Omental fat pad (tissue), 4 donors: ENCODE results near the gene FOXL2NB. TPM values are rescaled to one million over a fixed set of nuclear protein-coding genes. Genes with fewer than 3 reads are reported as not detected.
"Not testable (repeated sequence)": the region's sequence is repeated elsewhere in the genome, so short reads cannot be mapped to it uniquely, and the experiment has no call there.

Experiments used
- ATAC-seq: fragments of 150-250 bp; one replicate; pipeline ENCODE4 v1.9.1; 2016; ENCODE audit warnings: mild to moderate bottlenecking, moderate library complexity; ENCODE audit not compliant: low FRiP score
- DNase-seq: peaks from one replicate; pipeline ENCODE4 v3.0.0-alpha.2; 2019; ENCODE audit warnings: low spot score
- CTCF ChIP-seq, 3 donors: fragments of 450-650 bp; IDR thresholded peaks; one replicate each; pipeline ENCODE4 v1.5.1; 2016 to 2017; ENCODE audit warnings: antibody characterized with exemption in 3 of 3, mild to moderate bottlenecking in 3 of 3, moderate library complexity in 2 of 3
- total RNA-seq, 4 donors: library from RNA; depleted of rRNA; stranded (reverse); fragments of >200 nt; gene quantifications; one replicate each; pipeline ENCODE4 v1.1.0, GENCODE V29; 2016

Gene FOXL2NB
- total RNA-seq, 4 donors from 2014 or later = not detected

GRCh38 chr3:138915503-138916498 lies 31.2 kb upstream of the FOXL2NB start:
- peak in 2 of 3 donors; percentile 92 for TF ChIP-seq CTCF (IDR thresholded peaks at IDR 0.05)
- DNase-seq (peak; percentile 86), ATAC-seq (peak; percentile 98)

- ATAC-seq (no peak), DNase-seq (no peak)
- TF ChIP-seq CTCF (IDR thresholded peaks at IDR 0.05) = no peak
These were observed 30.2 kb upstream of the FOXL2NB start for GRCh38 chr3:138916824-138917223.

GRCh38 chr3:138919325-138919724 lies 27.7 kb upstream of the FOXL2NB start:
- ATAC-seq (no peak), DNase-seq (no peak)
- TF ChIP-seq CTCF (IDR thresholded peaks at IDR 0.05) = no peak

DNA sequence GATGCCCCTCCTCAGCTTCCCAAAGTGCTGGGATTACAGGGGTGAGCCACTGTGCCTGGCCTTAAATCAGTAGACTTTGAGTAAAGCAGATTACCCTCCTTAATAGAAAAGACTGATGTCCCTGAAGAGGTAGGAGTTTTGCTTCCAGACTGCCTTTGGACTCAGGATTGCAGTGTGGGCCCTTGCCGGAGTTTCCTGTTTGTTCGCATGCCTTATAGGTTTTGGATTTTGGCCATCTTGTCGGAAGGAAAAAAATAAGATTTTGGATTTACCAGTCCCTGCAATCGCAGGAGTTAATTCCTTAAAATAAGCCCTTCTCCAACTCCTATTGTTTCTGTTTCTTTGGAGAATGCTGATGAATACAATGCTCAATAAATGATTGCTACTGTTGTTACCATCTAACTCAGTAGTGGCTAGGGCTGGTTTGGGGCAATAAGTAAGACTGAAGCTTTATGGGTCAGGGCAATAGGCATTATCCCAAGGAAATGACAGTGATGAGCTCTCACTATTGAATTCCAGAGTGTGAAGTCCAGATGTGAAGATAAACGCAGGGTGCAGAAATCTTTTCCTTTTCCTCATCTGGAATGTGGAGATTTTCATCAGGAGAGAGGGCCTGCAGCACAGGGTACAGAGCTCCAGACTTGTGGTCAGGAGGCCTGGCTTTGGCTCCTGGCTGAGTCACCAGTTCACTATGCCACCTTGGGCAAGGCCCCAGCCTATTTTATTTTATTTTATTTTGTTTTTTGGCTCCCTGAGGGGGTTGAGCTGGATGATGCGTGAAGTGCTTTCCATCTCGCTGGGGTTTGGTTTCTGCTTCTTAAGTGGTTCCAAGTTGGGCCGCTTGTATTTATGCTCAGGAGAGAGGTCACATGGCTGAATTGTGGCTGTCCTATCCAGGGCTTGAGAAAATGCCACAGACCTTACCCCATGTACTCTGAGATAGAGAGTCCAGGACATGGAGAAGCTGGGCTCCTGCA lies 25.4 kb upstream of the FOXL2NB start:
- no peak for DNase-seq
- no peak for ATAC-seq
- TF ChIP-seq CTCF (IDR thresholded peaks at IDR 0.05) = no peak

DNA sequence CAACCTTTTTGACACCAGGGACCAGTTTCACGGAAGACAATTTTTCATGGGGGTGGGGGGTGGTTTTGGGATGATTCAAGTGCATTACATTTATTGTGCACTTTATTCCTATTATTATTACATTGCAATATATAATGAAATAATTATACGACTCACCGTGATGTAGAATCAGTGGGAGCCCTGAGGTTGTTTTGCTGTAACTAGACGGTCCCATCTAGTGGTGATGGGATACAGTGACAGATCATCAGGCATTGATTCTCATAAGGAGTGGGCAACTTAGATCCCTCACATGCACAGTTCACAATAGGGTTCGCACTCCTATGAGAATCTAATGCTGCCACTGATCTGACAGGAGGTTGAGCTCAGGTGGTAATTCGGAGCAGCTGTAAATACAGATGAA lies 24.6 kb upstream of the FOXL2NB start:
- ATAC-seq, DNase-seq: not testable (repeated sequence)

DNA sequence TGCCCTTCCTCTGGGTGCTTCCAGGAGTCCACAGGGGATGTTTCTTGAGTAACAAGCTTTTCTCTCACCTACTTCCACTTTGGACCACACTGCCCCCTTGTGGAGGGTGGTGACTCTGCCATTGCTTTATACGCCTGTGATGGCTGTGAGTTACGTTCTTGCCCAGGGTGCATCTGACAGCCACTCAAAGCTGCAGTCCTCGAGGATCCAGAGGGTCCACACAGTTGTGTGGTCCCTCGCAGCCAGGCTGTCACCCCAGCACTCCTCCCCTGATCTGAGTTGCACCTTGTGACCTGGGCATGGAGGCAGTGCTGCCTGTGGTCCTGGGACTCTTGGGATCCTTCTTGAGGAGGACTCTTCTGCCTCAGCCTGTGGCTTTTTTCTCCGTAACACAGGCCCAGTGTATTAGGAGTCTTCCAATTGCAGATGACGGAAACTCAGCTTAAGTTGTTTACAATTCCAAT lies 23.5 kb upstream of the FOXL2NB start:
- ATAC-seq (peak; percentile 76), DNase-seq (peak; percentile 84)
- TF ChIP-seq CTCF (IDR thresholded peaks at IDR 0.05) = peak in 1 of 3 donors; percentile 16
